ENCODE measurements around the gene PCARE.

DNA sequence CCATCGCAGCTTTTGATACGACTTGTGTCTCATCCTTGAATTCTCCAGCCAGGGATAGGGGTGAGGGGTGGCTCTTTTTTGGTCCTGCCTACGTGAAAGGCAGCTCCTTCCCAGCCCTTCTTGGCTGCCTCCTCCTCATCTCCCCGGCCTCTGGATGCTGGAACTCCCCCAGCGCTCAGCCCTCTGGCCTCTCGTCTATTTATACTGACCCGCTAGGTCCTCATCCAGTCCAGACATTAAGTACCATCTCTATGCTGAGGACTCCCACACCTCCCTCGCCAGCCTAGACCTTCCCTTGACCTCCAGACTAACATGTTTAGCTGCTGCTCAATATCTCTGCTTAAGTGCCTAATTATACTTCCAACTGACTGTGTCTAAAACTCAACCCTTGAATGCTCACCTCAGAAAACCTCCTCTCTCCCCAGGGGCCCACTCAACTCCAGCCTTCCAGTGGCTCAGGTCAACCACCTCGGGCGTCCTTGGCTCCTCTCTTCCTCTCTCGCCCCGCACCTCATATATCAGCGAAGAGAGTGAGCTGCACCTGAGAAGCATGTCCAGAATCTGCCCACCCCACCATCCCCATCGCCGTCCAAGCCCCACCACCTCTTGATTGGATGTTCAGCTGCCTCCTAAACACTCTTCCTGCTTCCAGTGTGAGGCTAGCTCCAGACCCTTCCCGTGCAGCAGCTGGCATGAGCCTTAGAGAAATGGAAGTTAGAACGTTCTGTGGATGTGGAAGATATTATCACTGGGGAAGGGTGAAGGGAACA is 58.4 kb downstream of the PCARE start:
- TF ChIP-seq CTCF (IDR thresholded peaks at IDR 0.05) (no peak), POLR2A (IDR thresholded peaks at IDR 0.05) (no peak), POLR2AphosphoS5 (IDR thresholded peaks at IDR 0.05) (no peak)

Measured in prostate gland (tissue), 2 donors.